HS-5 (cell line): Measurements from ENCODE around the gene RPL37.
"Not testable (repeated sequence)": the region's sequence is repeated elsewhere in the genome, so short reads cannot be mapped to it uniquely, and the experiment has no call there.

Experiments
- DNase-seq: peaks from one replicate; pipeline ENCODE4 v3.0.0-alpha.2; 2012; ENCODE audit warnings: low read depth

RPL37 gene

DNA sequence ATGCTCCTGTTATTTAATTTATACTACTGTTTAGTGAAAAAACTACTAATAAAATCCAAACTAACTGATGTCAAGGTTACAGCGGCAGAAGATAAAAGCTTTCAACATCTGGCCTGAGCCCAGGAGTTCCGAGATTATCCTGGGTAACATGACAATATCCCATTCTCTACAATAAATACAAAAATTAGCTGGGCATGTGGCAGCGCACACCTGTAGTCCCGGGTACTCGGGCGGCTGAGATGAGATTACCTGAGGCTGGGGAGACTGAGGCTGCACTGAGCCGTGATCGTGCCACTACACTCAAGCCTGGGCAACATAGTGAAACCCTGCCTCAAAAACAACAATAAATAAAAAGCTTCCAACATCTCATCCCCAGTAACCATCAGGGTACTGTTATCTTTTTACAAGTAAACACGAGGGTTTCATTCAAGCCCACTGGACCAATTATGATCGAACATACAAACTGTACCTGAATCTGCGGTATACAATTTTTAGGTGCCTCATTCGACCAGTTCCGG lies 1.3 kb downstream of the RPL37 start:
- DNase-seq: no peak

DNA sequence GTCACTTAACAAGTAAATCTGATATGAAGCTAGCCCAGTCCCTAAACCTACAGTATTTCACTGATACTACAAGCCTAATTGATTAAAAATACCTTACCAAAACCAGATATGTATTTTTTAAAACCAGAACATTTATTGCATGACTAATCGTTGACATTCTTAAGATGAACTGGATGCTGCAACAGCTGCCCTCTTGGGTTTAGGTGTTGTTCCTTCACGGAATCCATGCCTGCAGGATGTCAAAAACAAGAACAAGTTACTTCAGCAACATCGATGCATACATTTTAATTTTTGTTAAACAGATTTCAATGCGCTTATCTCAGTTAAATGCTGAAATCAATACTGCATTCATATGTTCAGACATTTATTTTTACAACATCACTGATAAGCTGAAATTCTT lies 2.7 kb downstream of the RPL37 start:
- no peak for DNase-seq

DNA sequence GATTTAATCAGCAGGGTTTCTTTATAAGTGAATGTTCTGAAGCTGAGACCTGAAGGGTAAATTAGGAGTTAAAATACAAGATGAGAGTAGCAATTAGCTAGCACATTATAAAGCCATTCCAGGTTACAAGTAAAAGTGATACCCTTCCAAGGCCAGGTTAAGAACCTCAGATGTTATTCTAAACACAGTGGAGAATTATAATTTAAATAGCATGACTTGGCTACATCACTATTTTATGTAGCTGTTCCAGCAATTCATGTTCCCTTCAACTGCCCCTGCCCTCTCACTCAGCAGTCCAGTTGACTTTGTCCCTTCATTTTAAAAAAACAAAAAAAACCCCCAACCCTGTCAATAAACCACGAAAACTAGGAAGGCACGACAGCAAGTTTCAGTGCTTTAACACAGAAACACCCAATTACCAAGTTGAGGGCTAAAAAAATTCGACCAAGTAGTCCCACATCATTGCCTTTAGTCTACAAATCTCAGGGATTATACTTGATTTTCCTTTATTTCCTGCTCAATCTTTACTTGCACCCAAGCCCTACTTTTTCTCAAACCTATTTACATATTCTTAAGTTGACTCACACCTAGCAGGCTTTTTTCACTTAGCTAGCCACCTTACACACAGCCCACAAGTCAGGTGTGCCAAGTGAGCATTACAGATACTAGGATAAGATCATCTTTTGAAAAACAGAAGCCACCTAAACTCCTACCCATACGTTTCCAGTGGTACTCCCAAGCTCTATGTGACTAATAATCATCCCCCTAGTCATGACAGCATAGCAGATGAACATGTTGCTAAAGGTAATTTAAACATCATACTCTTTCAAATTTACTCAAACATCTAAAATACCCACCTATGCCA lies 3.4 kb downstream of the RPL37 start:
- no peak for DNase-seq

DNA sequence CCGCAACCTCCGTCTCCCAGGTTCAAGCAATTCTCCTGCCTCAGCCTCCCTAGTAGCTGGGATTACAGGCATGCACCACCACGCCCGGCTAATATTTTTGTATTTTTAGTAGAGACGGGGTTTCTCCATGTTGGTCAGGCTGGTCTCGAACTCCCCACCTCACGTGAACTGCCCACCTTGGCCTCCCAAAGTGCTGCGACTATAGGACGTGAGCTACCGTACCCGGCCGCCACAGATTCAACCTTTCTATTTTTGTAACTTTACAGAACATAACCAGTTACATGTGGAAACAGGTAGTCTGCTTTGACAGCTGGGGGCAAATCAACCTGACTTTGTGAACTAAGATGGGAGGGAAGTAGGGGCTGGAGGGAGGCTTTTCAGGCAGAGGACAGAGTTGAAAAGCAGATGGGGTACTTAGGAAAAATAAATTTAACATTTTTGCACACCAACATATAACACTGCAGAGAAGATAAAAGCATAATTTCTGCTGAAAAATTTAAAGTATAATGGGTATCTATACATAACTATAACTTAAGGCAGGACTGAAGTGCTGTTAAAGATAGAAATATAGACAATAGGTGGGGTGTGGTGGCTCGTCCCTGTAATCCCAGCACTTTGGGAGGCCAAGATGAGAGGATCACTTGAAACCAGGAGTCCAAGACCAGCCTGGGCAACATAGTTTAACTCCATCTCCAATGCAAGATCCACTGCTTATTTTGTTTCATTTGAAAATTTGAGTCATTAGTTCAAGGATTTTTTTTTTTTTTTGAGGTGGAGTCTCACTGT lies 5.1 kb downstream of the RPL37 start:
- no peak for DNase-seq

DNA sequence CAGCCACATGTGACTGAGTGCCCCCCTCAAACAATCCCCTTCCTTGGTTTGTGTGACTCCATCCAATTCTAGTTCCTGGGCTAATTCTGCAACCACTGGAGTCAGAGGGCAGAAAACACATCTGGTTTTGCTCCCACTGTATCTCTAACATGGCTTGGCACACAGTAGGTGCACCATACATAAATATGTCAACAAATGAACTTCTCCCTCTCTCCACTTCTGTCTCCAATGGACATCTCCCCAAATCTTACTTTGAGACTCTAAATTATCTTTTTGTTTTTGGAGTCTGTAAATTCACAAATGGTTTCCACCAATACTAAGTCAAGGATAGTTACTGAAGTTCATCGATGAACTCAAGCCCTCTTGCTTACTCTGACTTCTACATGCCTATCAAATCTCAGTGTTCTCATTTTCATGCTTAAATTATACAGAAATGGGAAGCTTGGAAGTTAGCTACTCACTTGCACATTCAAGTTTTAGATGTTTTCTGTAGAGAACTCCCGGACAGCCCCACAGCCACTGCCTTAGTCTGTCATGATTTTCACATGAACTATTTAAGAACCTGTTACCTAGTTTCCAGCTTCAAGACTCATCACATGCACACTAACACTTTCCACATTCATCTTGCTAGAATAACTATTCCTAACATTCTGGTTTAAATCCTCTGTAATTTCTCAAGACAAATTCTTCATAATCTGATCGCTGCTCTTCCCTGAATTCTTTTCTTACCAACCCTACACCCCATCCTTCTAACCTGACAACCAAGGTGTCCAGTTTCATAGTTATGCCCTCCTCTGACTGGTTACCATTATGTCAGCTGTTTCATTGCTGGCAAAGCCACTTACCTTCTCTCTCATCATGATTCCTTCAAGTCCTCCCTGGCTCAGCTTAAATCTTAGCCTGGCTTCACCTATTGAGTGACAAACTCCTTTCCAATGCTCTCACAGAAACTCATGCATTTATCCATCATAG lies 6.0 kb downstream of the RPL37 start:
- DNase-seq: no peak

DNA sequence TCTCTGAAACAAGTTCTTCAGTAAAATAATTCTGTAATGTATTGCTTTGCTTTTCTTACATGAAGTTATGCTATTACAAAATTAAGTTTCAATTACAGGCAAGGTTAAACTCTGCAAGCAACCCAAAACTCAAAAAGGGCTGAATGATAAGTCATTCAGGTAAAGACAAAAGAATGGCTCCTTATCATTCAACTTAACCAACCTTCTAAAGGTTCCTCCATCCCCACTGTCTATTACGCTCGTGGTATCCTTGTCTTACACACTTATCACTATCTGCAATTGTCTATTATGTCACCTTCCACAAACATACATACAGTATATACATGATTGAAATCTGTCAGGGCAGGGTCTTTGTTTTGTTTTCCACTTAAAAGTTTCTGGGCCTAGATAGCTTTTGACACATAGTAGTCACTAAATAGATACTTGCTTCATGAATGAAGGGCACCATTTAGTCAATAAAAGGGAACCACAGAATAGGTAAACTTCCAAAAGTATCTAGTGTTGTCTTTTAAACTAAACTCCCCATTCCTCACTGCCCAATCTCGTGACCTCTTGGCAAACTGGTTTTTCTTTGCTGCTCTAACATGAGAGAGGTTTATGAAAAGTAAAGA lies 6.9 kb downstream of the RPL37 start:
- DNase-seq: no peak

DNA sequence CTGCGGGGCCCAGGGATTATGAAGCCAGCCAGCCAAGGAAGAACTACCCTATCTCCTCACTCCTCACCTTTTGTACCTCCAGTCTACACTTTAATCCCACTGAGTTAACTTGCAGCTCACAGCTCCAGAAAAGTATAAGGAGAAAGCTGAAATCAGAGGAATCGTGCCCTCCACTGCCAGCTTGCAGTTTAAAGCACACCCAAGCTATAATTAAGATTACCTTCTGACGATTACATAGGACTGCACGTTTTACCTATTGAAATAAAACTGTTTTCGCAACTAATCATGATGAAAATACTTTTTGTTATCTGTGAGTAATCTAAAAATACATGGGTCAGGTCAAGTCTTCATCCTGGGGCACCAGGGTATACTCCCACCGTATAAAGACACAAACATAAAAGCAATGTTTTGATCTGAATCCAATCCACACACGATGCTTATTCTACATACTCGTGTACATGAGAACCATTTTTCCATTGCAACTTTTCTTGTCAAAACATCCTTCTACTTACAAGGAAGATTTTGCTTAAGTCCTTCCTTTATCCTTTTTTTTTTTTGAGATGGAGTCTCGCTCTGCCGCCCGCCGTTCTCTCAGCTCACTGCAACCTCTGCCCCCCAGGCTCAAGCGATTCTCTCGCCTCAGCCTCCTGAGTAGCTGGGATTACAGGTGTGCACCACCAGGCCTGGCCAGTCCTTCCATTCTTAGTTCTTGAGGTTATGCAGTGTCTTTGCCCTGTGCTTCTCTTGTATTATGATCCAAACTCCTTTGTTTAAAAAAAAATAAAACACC lies 7.6 kb downstream of the RPL37 start:
- no peak for DNase-seq

DNA sequence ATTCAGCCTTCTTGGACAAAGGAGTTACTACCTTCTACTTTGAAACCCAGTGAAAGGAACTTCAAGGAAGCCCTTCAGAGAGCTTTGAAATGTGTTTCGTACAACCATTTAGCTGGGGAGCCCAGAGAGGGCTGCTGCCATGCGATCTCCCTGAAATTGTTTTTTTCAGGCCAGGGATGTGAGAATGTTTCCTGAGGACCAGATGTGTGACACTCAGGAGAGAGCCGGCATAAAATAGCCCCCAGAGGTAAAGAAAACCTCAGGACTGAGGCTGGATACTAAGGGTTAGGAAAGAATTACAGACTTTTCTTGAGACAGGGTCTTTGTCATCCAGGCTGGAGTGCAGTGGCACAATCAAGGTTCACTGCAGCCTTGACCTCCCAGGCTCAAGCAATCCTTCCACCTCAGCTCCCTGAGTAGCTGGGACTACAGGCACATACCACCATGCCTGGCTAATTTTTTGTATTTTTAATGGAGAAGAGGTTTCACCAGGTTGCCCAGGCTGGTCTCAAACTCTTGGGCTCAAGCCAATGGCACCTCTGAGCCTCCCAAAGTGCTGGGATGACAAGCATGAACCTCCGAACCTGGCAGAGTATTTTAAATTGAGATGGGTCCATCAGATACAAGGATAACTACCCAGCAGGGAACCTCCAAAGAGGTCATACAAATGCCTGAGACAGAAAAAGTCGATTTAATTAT lies 8.4 kb downstream of the RPL37 start:
- no peak for DNase-seq

DNA sequence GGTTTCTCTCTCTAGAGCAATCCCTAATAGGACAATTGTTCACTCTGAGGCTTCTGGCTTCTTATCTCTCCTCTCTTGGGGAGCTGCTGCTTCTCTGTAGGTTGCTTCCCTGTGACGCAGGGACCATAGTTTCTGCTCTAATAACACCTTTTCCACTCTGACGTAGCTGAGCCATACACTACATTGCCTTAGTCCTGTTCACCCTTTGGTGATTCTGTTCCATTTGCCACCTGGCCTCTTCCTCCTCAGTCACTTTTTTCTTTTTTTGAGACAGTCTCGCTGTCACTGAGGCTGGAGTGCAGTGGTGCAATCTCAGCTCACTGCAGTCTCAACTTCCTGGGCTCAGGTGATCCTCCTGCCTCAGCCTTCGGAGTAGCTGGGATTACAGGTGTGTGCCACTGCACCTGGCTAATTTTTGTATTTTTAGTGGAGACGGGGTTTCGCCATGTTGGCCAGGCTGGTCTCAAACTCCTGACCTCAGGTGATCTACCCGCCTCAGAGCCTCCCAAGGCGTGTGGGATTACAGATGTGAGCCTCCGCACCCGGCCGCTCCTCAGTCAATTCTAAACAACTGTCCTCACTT lies 9.5 kb downstream of the RPL37 start:
- not testable (repeated sequence) for DNase-seq

DNA sequence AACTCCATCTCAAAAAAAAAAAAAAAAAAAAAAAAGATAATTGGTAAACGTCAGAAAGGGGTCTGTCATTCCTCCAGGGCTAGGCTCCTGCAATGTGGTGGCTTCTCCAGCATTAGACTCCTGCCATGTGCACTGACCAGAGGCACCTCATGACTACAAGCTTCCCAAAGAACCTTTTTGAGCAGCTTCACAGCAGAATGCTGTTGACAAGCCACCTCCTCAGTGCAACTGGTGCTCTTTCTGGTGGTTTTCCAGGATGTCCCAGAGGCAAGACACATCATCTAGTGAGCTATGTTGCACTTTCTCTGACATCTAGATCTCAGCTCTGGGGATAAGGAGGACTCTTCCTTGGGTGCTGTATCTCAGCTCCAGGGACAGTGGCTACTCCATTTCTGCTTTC lies 11.6 kb downstream of the RPL37 start:
- no peak for DNase-seq

DNA sequence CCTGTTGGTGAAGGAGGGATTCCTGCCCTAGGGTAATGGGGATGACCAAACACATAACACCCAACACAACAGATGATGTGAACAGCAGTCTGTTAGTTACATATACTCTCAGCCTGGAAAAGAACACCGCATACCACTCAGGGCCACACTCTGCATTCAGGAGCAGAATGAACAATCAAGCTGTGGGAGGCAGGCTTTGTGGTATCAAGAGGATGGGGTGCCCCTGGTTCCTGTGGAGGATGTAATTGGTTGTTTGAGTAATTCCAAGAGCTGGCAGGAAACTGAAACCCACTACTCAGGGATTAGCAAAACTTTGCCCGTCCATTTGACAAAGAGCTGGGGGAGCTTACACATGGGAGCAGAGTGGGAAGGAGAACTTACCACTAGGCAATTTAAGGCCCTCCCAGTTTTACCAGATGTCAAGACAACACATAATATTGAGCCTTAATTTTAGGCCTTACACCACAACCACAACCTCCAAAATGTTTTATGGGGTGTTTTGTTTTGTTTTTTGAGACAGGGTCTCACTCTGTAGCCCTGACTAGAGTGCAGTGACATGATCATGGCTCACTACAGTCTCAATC lies 21.2 kb downstream of the RPL37 start:
- DNase-seq: no peak

DNA sequence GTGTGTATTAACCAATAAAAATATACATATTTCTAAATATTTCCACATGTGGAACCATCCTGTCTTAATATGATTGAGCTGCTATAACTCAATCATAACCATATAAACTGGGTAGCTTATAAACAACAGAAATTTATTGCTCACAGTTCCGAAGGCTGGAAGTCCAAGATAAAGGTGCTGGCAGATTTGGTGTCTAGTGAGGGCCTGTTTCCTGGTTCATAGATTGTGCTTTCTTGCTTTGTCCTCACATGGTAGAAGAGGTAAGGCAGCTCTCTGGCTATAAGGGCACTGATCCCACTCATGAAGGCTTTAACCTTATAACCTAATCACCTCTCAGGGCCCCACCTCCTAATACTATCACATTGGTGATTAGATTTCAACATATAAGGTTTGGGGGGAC lies 22.9 kb downstream of the RPL37 start:
- no peak for DNase-seq

DNA sequence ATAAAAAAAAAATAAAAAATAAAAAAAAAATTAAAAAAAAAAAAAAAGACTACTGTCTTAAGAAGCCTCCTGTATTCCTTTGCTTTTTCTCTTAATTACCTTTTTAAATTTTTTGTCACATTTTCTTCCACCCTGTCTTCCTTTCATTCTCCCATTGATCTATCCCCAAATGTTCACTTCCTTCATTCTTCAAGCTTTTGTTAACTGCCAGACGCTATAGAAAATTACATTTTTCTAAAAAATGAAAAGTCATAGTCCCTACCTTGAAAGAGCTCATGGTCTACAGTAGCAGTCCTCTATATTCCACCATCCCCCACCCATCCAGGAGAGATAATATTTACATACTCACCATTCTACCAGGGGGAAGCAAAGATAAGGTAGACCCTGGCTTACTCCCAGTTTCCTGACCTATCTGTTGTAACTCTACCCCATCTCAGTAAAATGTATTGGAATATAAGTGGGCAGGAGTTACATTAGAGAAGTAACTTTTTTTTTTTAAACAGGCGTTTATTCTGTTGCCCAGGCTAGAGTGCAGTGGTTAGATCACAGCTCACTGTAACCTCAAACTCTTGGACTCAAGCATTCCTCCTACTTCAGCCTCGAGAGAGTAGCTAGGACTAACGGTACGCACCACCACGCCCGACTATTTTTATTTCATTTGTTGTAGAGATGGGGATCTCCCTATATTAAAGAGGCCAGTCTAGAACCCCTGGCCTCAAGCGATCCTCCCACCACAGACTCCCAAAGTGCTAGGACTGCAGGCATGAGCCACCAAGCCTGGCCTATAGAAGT lies 33.1 kb downstream of the RPL37 start:
- no peak for DNase-seq

DNA sequence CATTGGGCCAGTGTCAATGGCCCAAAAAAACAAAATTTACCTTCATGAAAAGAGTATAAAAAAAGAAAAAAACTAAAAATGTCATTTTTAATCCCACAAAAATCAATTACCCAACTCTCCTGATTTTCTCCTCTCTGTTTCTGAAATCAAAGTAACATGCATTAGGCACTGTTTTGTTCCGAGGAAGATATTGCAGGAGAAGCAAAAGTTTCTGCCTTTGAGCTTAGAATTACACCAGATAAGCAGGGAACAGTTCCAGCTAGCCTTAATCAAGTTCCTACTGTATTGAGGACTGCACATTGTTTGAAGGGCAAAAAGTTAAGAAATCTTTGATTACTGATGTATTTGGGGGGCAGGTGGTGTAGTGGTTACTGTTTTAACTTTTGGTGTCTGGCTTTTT lies 35.8 kb downstream of the RPL37 start:
- no peak for DNase-seq

DNA sequence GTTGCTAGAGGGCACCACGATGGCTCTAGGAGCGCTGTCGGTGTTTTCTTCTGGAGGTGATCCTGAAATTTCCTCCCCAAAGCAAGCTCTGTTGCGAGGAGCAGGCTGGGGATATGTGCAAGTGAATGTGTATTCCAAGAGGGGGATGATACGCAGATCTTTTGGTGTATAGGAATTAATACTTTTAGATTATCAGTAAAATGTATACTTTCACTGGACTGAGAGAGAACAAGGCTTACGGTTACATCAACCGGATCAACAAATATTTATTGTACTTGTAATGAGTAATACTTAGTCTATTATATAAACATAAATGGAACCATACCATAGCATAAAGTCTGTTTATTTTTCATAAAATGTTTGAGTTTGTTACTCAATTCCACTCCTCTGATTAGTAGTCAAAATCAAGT lies 36.2 kb downstream of the RPL37 start:
- DNase-seq: no peak

DNA sequence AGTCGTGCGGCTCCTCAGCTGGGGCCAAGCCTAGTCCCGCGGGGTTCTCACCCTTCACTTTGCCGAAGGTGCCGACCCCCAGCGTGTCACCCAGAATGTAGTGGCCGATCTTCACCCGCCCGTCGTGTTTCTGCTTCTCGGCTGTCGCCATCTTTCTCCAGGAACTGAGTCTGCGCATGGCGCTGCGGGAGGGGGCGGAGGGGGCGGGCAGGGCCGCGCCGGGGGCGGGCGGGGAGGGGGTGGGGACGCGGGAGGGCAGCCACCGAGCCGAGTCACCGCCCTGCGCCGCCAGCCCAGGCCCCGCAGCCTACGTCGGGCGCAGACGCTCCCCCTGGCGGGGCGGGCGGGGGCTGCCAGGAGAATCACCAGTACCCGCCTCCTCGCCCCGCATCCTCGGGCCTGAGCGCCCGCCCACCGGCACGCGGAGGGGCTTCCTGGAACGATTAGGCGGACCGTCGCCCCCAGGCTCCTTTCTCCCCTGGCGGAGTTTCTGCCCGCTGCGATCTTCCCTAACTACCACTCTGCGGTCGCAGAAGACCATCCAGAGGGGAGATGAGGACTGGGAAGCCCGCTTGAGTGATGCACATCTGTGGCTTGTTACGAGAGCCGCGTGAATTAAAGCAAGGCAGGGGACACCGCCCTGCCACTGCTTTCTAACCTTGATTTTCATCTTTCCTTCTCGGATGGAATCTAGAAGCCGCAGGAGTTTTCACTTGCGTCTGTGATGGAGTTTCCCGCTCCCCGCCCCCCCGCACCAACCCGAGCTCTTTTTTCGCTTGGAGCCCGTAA lies 36.8 kb downstream of the RPL37 start, which contains the start of gene PRKAA1:
Gene PRKAA1 (minus strand): TSS at position 363 of the 789 bp plus-strand sequence. CDS start 185 bp downstream, at position 178.
- peak; percentile 68 for DNase-seq

DNA sequence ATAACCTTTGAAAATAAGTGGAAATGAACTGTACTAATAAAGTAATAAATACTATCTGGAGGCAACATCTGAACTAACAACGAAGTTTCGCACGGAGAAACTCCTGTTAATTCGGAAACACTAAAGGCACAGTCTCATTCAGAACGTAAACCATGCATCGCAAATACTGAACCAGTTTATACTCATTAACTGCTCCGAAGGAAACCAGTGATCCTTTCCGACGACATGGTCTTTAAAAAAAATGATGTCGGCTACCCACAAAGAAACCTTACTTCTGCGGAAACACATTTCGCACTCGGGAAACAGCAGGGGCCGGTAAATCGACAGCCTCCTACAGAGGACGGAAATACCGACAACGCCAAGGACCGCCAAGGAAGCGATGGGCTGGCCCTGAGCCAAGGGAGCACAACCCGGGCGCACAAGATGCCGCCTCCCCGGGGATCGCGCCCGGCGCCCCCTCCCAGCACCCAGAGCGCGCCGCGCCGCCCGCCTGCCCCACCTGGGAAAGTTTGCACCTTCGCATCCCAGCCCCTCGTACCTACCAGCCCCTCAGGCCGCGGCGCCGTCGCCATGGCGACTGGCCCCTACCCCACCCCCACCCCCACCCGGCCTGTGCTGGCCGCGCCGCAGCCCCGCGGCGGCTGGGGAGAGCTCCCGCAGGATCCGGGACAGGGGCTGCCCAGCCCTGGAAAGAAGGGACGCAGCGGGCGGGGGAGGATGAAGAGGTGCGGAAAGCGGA lies 37.6 kb downstream of the RPL37 start:
- DNase-seq: peak; percentile 55
